Ishikawa (cell line): ENCODE data around the gene MYRIP.

Experiments used
- CEBPB ChIP-seq: IDR thresholded peaks from 2 replicates; pipeline ENCODE4 v1.6.1; 2012
- CREB1 ChIP-seq: IDR thresholded peaks from 2 replicates; pipeline ENCODE4 v1.6.1; 2012; ENCODE audit warnings: low read depth
- EGR1 ChIP-seq: IDR thresholded peaks from 2 replicates; pipeline ENCODE4 v1.6.1; 2012
- EP300 ChIP-seq: IDR thresholded peaks from 2 replicates; pipeline ENCODE4 v1.6.1; 2012; ENCODE audit warnings: borderline replicate concordance
- FOXM1 ChIP-seq: IDR thresholded peaks from 2 replicates; pipeline ENCODE4 v1.6.1; 2012; ENCODE audit warnings: low read depth, borderline replicate concordance
- NFIC ChIP-seq: IDR thresholded peaks from 2 replicates; pipeline ENCODE4 v1.6.1; 2012
- TAF1 ChIP-seq: IDR thresholded peaks from 2 replicates; pipeline ENCODE4 v1.6.1; 2012; ENCODE audit warnings: low read depth, mild to moderate bottlenecking
- TCF12 ChIP-seq: IDR thresholded peaks from 2 replicates; pipeline ENCODE4 v1.6.1; 2012; ENCODE audit warnings: low read depth
- TEAD4 ChIP-seq: IDR thresholded peaks from 2 replicates; pipeline ENCODE4 v1.6.1; 2012
- YY1 ChIP-seq: IDR thresholded peaks from 2 replicates; pipeline ENCODE4 v1.6.1; 2012; ENCODE audit warnings: low read depth
- ZBTB7A ChIP-seq: IDR thresholded peaks from 2 replicates; pipeline ENCODE4 v1.6.1; 2012; ENCODE audit warnings: low read depth
- TF ChIP-seq, protein P1 (sequence below): IDR thresholded peaks from 2 replicates; pipeline ENCODE4 v1.6.1; 2012; ENCODE audit warnings: low read depth, mild to moderate bottlenecking
- TF ChIP-seq, protein P2 (sequence below): IDR thresholded peaks from 2 replicates; pipeline ENCODE4 v1.6.1; 2012
- TF ChIP-seq, protein P3 (sequence below): IDR thresholded peaks from 2 replicates; pipeline ENCODE4 v1.6.1; 2012

DNA sequence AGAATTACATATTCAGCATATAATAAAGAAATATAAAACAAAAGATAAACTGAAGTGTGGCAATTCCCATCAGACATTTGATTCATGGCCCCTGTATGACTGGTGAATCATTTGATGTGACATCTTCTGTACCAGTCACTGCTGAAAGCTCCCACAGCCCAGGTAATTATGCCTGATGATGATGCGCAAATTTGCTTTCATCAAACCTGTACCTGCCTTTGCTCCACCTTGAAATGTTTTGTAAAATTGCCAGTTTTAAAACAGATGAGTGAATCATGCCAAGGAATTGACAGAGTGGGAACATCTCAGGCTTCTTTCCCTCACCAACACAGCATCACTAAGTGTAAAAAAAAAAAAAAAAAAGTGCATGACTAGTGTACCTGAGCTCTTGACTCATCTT lies 433.6 kb downstream of the MYRIP start:
- TF ChIP-seq, protein P1, sequence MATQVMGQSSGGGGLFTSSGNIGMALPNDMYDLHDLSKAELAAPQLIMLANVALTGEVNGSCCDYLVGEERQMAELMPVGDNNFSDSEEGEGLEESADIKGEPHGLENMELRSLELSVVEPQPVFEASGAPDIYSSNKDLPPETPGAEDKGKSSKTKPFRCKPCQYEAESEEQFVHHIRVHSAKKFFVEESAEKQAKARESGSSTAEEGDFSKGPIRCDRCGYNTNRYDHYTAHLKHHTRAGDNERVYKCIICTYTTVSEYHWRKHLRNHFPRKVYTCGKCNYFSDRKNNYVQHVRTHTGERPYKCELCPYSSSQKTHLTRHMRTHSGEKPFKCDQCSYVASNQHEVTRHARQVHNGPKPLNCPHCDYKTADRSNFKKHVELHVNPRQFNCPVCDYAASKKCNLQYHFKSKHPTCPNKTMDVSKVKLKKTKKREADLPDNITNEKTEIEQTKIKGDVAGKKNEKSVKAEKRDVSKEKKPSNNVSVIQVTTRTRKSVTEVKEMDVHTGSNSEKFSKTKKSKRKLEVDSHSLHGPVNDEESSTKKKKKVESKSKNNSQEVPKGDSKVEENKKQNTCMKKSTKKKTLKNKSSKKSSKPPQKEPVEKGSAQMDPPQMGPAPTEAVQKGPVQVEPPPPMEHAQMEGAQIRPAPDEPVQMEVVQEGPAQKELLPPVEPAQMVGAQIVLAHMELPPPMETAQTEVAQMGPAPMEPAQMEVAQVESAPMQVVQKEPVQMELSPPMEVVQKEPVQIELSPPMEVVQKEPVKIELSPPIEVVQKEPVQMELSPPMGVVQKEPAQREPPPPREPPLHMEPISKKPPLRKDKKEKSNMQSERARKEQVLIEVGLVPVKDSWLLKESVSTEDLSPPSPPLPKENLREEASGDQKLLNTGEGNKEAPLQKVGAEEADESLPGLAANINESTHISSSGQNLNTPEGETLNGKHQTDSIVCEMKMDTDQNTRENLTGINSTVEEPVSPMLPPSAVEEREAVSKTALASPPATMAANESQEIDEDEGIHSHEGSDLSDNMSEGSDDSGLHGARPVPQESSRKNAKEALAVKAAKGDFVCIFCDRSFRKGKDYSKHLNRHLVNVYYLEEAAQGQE = no peak
- TF ChIP-seq FOXM1 = no peak
- TF ChIP-seq, protein P2, sequence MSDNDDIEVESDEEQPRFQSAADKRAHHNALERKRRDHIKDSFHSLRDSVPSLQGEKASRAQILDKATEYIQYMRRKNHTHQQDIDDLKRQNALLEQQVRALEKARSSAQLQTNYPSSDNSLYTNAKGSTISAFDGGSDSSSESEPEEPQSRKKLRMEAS = no peak
- no peak for TF ChIP-seq TAF1
- TF ChIP-seq CREB1 = no peak
- TF ChIP-seq CEBPB = no peak
- TF ChIP-seq ZBTB7A = no peak
- TF ChIP-seq EGR1 = no peak
- no peak for TF ChIP-seq YY1
- no peak for TF ChIP-seq TEAD4
- no peak for TF ChIP-seq NFIC
- TF ChIP-seq, protein P3, sequence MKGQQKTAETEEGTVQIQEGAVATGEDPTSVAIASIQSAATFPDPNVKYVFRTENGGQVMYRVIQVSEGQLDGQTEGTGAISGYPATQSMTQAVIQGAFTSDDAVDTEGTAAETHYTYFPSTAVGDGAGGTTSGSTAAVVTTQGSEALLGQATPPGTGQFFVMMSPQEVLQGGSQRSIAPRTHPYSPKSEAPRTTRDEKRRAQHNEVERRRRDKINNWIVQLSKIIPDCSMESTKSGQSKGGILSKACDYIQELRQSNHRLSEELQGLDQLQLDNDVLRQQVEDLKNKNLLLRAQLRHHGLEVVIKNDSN = no peak
- no peak for TF ChIP-seq EP300
- TF ChIP-seq TCF12 = no peak
